ENCODE measurements around the gene ABCC10.
"Not testable (repeated sequence)": the region's sequence is repeated elsewhere in the genome, so short reads cannot be mapped to it uniquely, and the experiment has no call there.

ABCC10 gene, protein sequence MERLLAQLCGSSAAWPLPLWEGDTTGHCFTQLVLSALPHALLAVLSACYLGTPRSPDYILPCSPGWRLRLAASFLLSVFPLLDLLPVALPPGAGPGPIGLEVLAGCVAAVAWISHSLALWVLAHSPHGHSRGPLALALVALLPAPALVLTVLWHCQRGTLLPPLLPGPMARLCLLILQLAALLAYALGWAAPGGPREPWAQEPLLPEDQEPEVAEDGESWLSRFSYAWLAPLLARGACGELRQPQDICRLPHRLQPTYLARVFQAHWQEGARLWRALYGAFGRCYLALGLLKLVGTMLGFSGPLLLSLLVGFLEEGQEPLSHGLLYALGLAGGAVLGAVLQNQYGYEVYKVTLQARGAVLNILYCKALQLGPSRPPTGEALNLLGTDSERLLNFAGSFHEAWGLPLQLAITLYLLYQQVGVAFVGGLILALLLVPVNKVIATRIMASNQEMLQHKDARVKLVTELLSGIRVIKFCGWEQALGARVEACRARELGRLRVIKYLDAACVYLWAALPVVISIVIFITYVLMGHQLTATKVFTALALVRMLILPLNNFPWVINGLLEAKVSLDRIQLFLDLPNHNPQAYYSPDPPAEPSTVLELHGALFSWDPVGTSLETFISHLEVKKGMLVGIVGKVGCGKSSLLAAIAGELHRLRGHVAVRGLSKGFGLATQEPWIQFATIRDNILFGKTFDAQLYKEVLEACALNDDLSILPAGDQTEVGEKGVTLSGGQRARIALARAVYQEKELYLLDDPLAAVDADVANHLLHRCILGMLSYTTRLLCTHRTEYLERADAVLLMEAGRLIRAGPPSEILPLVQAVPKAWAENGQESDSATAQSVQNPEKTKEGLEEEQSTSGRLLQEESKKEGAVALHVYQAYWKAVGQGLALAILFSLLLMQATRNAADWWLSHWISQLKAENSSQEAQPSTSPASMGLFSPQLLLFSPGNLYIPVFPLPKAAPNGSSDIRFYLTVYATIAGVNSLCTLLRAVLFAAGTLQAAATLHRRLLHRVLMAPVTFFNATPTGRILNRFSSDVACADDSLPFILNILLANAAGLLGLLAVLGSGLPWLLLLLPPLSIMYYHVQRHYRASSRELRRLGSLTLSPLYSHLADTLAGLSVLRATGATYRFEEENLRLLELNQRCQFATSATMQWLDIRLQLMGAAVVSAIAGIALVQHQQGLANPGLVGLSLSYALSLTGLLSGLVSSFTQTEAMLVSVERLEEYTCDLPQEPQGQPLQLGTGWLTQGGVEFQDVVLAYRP (N-terminal part only)

DNA sequence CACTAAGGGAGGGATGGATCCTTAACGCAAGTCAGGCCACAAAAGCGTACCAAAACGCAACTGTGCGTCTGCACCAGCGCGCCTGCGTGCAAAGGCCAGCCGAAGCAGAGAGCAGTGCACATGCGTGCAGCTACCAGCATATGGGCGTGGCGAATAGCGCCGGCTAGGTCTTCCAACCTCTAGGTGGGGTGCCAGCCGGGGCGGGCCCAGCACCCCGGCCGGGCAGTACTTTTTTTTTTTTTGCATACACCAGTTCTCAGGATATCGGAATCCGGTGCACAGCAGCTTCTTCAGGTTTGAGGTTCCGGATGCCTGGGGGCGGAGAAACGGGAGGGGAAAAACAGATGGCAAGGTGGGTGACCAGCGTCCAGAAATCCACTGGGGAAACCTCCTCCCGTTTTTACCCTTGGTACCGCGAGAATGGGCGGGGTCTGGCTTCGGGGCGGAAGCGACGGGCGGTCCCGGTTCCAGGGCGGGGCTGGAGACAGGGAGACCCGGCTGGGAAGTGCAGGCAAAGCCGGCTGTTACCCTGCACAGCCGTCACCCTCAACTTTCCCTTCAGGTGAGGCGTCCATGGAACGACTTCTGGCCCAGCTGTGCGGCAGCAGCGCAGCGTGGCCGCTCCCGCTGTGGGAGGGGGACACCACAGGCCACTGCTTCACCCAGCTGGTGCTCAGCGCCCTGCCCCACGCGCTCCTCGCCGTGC, at the start of gene ABCC10:
Gene ABCC10, plus strand, starts transcription at position 136 of the 706 bp plus-strand sequence. Its CDS starts 438 bp downstream, at position 574.
- peak; percentile 94 for DNase-seq

DNA sequence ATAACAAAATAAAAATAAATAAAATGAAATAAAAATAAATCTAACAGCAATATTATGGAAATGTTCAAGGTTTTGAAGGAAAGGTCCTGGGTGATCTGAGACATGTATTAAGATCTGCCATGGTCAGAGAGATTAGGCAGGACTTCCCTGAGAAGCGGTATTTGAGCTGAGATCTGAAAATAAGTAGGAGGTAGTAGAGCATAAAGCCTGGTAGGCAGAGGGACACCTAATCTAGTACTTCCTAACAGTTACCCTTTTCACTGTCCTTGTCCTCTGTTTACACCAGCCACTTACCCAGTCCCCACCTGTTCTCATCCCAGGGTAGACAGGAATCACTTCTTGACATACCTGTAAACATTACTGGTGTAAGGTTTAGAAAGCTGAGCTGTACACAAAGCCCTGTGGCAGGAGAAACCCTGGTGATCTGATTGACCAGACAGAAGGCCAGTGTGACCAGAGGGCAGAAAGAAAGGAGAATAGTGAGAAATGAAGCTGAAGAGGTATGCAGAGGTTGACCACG, 49.6 kb upstream of the ABCC10 start:
- DNase-seq, result no peak

DNA sequence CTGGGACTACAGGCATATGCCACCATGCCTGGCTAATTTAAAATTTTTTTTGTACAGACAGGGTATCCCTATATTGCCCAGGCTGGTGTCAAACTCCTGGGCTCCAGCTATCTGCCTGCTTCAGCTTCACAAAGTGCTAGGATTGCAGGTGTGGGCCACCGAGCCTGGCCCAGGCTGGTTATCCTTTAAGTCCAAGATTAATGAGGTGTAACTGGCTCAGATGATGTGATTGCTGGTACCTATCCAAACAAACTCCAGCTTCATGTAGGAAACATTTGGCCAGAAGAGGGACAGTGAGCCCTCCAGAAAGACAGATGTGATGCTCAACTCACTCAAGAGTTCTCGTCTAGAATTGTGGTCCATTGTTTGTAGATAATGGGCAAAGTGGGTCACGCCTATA, 48.7 kb upstream of the ABCC10 start:
- no peak for DNase-seq

DNA sequence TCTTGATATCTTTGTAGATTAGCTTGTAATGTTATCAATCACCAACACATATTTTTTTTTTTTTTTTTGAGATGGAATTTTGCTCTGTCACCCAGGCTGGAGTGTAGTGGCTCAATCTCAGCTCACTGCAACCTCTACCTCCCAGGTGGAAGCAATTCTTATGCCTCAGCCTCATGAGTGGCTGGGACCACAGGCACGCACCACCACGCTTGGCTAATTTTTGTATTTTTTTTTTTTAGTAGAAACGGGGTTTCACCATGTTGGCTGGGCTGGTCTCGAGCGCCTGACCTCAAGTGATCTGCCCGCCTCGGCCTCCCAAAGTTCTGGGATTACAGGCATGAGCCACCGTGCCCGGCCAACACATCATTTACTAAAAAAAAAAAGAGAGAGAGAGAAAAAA, 46.5 kb upstream of the ABCC10 start:
- not testable (repeated sequence) for DNase-seq

DNA sequence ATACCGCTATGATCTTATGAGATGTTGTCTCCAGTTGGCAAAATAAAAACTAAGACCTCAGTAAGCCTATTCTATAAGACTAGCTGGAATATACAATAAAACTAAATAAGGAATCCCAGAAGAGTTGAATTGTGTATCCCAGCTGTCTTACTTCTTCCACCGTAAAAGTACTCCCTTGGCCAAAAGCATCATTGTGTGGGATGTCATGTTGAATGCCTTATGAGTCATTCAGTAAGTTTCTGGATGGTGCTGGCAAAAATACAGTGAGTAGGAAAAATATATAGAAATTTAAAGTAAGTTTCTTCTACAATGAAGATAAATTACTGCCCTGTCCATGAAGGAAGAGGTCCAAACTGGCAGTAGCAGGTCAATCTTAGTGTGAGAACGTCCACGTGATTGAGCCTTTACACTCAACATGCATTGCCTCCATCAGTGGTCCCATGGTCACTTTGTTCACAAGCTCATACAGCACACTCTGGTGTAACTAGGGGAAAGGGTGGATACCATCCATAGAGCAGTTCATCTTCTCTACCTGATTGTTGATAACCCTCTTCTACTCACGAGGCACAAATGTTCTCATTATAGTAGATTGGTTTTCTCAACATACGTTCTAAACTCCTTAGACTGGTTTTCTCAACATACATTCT, 44.2 kb upstream of the ABCC10 start:
- DNase-seq, result no peak

DNA sequence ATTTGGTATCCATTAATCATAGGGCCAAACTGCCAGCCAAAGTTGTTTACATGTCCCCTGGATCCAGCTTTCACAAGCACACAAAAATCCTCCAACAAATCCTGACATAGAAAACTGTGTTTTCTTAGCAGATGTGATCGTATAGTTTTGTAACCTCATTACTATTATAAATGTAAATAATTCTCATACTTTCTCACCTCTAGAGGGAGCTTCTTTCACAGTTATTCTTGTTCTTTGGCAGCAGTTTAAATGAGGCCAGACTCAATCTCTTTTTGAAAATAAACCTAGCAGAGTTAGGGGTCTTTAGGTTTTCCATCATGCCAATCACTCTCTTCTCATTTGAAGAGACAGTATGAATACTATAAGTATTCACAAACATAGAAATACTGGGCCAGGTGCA, 40.8 kb upstream of the ABCC10 start:
- no peak for DNase-seq

DNA sequence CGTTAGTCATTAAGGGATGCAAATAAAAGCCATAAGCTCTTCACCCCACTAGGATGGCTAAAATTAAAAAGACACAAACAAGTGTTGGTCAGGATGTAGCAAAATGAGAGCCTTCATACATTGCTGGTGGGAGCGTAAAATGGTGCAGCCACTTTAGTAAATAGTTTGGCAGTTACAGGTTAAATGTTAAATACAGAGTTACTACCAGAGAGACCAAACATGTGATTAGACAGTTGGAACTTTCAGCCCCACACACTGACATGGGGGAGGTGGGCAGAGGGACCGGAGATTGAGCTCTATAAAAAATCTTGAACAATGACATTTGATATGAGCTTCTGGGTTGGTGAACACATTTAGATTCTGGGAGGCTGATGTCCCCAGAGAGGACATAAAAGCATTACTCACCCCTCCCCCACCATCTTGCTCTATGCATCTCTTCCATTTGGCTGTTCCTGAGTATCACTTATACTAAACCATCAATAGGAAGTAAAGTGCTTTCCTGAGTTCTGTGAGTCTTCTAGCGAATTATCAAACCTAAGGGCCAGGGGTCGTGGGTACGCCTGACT, 37.5 kb upstream of the ABCC10 start:
- no peak for DNase-seq

DNA sequence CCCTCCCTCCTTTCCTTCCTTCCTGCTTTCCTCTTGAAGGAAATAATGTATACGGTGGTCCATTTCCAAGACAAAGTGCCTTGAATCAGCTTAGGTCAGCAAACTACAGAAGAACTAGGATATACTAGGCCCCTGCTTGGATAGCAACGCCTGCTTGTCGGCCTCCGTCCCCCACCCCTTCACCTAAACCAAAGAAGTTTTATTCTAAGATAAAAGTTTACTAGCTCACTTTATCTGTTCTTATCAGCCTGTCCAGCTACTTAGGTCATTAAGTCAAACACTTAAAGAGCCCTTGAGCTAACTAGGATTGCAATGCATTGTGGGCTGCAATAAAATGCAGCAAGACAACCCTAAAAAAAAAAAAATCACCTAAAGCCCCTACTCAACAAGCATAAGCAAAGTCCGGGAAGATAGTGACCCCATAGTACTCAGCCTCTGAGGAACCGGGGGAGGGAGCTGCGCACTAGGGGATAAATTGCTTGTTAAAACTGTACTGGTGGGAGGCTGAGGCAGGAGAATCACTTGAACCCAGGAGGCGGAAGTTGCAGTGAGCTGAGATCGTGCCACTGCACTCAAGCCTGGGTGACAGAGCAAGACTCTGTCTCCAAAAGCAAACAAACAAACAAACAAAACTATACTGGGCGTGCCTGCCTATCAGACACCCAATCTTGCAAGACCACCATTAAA, 36.4 kb upstream of the ABCC10 start:
- not testable (repeated sequence) for DNase-seq

DNA sequence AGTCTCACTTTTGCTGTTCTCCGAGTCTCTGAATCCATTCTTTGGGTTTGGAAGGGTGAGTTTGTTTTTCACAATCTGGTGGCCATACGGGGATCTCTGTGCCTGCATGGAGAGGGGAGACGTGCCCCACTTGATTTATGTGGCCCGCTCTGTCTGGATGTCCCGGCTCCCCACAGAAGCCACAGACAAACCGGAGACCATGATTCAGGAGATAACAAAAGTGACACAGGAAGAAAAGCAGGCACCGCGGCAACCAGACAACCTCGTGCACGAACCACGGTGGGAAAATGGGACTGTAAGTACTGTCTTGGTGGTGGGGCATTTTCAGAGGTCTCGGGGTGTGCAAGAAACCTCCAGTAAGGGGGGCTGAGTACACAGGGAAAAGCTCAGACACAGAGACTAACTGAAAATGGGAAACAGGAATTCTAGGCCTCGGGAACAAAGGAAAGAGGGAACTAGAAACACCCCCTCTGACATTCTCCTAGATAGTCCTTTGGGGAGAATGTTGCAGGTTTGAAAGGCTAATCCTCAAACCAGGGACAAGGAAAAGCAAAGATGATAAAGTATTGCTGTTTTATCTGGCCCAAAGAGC, 35.8 kb upstream of the ABCC10 start:
- DNase-seq, result no peak

DNA sequence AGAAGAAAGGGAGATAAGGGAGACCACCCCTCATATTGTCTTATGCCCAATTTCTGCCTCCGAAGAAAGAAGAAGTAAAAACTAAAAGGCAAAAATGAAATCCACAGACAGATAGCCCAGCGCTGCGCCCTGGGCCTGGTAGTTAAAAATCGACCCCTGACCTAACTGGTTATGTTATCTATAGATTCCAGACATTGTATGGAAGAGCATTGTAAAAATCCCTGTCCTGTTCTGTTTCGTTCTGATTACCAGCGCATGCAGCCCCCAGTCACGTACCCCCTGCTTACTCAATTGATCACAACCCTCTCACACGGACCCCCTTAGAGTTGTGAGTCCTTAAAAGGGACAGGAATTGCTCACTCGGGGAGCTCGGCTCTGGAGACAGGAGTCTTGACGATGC, 34.2 kb upstream of the ABCC10 start:
- DNase-seq, result not testable (repeated sequence)

DNA sequence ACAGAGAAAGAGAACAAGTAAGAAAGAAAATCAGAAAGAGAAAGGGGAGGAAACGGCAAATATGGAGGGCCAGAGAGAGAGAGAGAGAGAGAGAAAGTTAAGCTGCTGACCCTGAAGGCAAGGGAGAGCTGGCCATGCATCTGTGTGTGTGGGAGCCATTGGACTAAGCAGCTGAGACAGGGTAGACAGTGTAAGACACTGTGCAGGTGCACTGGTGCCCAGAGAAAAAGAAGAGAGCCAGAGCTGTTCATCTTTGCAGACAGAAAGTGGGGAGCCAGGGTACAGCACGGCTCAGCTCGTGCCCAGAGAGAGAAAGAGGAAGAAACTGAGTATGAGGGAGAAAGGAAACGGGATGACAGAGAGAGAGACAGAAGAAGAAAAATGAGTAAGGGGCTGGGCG, 33.7 kb upstream of the ABCC10 start:
- DNase-seq, result no peak

DNA sequence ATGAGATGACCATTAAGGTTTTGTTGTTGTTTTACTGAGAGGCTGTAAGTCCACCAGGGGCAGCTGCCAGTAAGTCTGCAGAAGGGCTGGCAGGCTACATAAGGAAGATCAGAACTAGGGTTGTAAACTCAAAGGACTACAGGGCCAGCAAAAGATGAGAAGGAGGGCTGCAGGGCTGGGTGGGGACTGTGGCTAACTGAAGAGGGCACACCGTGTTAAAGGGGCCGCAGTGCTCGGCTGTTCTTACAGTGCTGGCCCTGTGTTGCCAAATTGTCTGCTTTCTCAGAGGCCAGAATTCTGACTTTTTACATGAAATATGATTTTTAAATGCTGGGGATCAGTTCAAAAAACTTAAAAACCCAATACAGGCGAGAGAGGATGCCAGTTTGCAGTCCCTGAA, 32.4 kb upstream of the ABCC10 start:
- DNase-seq, result no peak

DNA sequence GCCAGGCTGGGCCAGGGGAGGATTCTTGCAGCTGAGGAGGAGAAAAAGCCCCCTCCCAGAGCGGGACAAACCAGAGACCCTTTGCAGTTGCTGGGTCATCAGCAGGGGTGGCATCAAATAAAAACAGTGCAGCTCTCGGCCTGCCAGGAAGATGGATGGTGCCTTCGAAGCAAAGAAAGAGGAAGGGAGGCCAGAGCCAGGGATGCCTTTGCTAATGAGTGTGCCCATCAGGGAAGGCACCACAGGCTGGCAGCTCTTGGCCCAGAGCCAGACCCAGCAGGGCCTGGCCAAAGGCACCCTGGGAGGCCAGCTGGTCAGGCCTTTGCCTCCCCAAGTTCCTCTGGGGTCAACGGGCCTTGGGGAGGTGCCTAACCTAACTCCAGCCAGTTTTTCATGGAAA, 31.6 kb upstream of the ABCC10 start:
- no peak for DNase-seq

DNA sequence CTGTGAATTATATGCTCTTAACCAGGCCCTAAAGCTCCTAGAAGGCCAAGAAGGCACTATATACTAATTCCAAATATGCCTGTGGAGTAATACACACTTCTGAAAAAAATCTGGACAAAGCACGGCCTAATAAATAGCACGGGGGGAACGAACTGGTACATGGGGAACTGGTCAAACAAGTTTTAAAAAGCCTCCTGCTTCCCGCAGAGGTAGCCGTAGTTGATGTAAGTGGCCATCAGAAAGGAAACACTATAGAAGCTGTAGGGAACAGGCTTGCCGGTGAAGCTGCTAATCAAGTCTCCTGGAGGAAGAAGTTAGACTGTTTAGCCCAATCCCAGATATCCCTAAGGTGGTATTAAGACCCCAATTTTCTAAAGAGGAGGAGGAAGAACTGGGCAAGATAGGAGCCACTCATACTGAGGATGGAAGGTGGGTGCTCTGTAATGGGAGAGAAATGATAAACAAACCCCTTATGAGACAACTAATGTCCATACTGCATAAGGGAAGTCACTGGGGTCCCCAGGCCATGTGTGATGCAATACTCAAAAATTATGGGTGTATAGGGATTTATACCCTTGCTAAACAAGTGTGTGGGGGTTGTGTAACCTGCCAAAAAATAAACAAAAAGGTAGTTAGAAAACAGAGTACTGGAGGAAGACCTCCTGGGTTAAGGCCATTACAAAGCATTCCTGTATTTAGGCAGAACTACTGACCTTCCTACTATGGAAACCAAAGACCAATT, 30.8 kb upstream of the ABCC10 start:
- no peak for DNase-seq

DNA sequence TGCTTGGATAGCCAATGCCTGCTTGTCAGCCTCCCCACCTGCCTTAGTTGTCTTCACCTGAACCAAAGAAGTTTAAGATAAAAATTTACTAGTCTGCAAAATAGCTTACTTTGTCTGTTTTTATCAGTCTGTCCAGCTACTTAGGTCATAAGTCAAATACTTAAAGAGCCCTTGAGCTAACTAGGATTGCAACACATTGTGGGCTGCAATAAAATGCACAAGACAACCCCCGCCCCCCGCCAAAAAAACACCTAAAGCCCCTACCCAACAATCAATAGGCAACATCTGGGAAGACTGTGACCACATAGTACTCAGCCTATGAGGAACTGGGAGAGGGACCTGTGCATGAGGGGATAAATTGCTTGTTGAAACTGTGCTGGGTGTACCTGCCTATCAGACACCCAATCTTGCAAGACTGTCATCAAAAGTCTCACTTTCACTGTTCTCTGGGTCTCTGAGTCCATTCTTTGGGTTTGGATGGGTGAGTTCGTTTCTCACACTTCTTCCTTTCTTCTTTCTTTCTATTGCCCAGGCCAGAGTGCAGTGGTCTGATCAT, 27.3 kb upstream of the ABCC10 start:
- DNase-seq, result no peak

DNA sequence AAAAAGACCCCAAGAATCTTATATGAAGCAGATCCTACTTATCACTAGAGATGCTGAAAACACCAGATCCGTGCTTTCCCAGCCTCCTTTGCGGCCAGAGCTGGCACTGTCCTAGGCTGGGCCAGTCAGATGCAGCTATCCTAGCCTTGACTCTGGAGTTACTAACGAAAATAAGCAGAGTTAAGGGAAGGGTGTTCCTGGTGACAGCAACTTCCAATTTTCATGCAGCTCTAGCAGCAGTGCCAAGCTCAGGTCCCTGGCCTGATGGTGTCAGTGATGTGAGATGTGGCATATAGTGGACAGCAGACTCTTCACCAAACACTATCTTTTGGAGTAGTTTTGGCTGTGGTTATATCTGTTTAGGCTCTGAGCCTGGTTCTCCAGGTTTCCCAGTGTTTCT, 25.6 kb upstream of the ABCC10 start:
- DNase-seq, result no peak

DNA sequence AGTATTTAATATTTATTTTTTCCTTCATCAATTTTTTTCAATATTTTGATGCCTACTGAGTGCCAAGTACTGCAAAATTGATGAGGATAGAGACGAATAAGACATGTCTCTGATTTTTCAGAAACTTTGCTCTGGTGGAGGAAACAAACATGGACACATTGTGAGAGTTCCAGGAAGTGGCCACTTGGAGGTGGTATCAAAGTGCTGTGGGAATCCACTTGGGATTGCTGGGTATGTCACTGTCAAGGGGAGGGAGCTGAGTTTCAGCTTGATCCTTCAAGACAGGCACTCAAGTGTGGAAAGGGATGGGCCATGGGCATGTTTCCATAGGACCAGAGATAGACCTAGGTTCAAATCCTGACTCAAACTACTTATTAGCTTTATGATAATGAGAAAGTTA, 24.5 kb upstream of the ABCC10 start:
- no peak for DNase-seq

DNA sequence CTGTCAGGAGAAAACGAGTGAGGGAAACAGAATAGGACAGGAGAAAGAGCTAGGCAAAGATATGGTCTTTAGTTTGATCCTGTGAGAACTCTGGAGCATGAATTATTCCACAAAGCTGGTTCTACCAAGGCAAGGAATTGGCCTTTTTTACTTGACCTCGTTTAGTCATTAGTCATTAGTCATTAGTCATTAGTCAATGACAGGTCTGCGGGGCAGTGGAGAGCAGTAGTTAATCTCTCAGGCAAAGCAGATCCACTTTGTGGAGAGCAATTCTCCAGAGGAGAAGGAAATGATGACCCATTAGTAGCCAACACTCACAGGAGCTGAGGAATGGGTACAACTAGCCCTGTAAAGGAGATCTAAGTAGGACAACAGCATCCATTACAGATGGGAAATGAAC, 22.0 kb upstream of the ABCC10 start:
- no peak for DNase-seq

DNA sequence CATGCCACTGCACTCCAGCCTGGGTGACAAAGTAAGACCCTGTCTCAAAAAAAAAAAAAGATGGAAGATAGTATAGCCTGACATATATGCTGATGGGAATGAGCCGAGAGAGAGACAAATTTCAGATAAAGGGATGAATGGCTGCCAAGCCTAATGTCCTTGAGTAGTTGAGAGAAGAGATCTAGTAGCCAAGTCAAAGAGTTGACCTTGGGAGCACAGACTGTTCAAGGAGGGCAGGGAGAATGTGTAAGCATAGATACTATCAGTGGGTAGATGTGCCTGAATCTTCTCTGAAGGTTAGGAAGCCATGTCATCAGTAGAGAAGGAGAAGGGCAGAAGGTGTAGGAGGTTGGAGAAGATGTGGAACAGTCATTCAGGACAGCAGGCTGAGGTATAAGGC, 20.0 kb upstream of the ABCC10 start:
- no peak for DNase-seq

Data from SHP77 treated with DMSO at 0.1 percent for 48 hours (cell line).